GM23338 (cell line): Measurements from ENCODE around the gene CEACAM19.

Experiments
- CREB1 ChIP-seq: fragments of 250-450 bp; sonication (Bioruptor Pico); IDR thresholded peaks from 2 replicates; pipeline ENCODE4 v1.5.0; 2020; ENCODE audit warnings: low read depth, mild to moderate bottlenecking, moderate library complexity
- CTCF ChIP-seq, 2 experiments: fragments of 200-600 bp in 1 of 2; sonication (generic) in 1 of 2; conservative IDR thresholded peaks; 2 replicates each; pipeline versions ENCODE4 v1.5.1 to v1.6.1; 2016 to 2017; ENCODE audit warnings: antibody characterized with exemption in 2 of 2, low read depth in 2 of 2, mild to moderate bottlenecking in 2 of 2, moderate library complexity in 1 of 2
- ETS1 ChIP-seq: IDR thresholded peaks from 2 replicates; pipeline ENCODE4 v1.6.1; 2016; ENCODE audit warnings: antibody characterized with exemption
- EZH2 ChIP-seq: fragments of 200-600 bp; sonication (generic); IDR thresholded peaks from one replicate; pipeline ENCODE4 v1.8.0; 2017; ENCODE audit warnings: antibody characterized with exemption, mild to moderate bottlenecking, low read depth; ENCODE audit not compliant: unreplicated experiment
- EZH2phosphoT487 ChIP-seq: fragments of 200-600 bp; sonication (generic); IDR thresholded peaks from one replicate; pipeline ENCODE4 v1.8.1; 2018; ENCODE audit warnings: antibody characterized with exemption; ENCODE audit not compliant: unreplicated experiment
- JUNB ChIP-seq: IDR thresholded peaks from one replicate; pipeline ENCODE4 v1.6.1; 2016; ENCODE audit warnings: antibody characterized with exemption; ENCODE audit not compliant: unreplicated experiment
- NANOG ChIP-seq: IDR thresholded peaks from 2 replicates; pipeline ENCODE4 v1.6.1; 2016; ENCODE audit warnings: antibody characterized with exemption, borderline replicate concordance
- POLR2AphosphoS5 ChIP-seq: IDR thresholded peaks from 2 replicates; pipeline ENCODE4 v1.6.1; 2016; ENCODE audit warnings: antibody characterized with exemption, low read depth
- STAT1 ChIP-seq: IDR thresholded peaks from one replicate; pipeline ENCODE4 v1.6.1; 2016; ENCODE audit warnings: antibody characterized with exemption; ENCODE audit not compliant: unreplicated experiment
- ZNF114 ChIP-seq: fragments of 250-450 bp; sonication (Bioruptor Pico); IDR thresholded peaks from 2 replicates; pipeline ENCODE4 v1.5.0; 2020; ENCODE audit warnings: mild to moderate bottlenecking, moderate library complexity
- ZNF331 ChIP-seq: fragments of 250-450 bp; sonication (Bioruptor Pico); IDR thresholded peaks from 2 replicates; pipeline ENCODE4 v1.5.0; 2020; ENCODE audit warnings: low read depth, mild to moderate bottlenecking, moderate library complexity
- ZNF462 ChIP-seq: fragments of 250-450 bp; sonication (Bioruptor Pico); IDR thresholded peaks from 2 replicates; pipeline ENCODE4 v1.5.0; 2020; ENCODE audit warnings: mild to moderate bottlenecking, moderate library complexity
- TF ChIP-seq, protein P1 (sequence below): IDR thresholded peaks from one replicate; pipeline ENCODE4 v1.6.1; 2018; ENCODE audit warnings: antibody characterized with exemption; ENCODE audit not compliant: unreplicated experiment

GRCh38 chr19:44726465-44726864 lies 55.2 kb downstream of the CEACAM19 start:
- TF ChIP-seq CTCF (conservative IDR thresholded peaks at IDR 0.05; ENCODE audit: low read depth in 2 of 2), result no peak
- no peak for TF ChIP-seq POLR2AphosphoS5
- TF ChIP-seq, protein P1, sequence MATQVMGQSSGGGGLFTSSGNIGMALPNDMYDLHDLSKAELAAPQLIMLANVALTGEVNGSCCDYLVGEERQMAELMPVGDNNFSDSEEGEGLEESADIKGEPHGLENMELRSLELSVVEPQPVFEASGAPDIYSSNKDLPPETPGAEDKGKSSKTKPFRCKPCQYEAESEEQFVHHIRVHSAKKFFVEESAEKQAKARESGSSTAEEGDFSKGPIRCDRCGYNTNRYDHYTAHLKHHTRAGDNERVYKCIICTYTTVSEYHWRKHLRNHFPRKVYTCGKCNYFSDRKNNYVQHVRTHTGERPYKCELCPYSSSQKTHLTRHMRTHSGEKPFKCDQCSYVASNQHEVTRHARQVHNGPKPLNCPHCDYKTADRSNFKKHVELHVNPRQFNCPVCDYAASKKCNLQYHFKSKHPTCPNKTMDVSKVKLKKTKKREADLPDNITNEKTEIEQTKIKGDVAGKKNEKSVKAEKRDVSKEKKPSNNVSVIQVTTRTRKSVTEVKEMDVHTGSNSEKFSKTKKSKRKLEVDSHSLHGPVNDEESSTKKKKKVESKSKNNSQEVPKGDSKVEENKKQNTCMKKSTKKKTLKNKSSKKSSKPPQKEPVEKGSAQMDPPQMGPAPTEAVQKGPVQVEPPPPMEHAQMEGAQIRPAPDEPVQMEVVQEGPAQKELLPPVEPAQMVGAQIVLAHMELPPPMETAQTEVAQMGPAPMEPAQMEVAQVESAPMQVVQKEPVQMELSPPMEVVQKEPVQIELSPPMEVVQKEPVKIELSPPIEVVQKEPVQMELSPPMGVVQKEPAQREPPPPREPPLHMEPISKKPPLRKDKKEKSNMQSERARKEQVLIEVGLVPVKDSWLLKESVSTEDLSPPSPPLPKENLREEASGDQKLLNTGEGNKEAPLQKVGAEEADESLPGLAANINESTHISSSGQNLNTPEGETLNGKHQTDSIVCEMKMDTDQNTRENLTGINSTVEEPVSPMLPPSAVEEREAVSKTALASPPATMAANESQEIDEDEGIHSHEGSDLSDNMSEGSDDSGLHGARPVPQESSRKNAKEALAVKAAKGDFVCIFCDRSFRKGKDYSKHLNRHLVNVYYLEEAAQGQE, result no peak
- no peak for TF ChIP-seq EZH2
- TF ChIP-seq JUNB, result no peak
- TF ChIP-seq EZH2phosphoT487, result no peak
- no peak for TF ChIP-seq CREB1 (CRISPR knock-in tag)
- TF ChIP-seq ZNF331 (CRISPR knock-in tag), result no peak
- TF ChIP-seq ETS1, result no peak
- TF ChIP-seq ZNF462 (CRISPR knock-in tag), result no peak
- no peak for TF ChIP-seq NANOG
- TF ChIP-seq STAT1, result no peak
- no peak for TF ChIP-seq ZNF114 (CRISPR knock-in tag)
